ENCODE data around the gene ACSL6. TPM values are rescaled to one million over a fixed set of nuclear protein-coding genes. Genes with fewer than 3 reads are reported as not detected.

Gene ACSL6
- total and polyA plus RNA-seq, 5 donors, result 1.7 to 6.7 (median 3.0) TPM

DNA sequence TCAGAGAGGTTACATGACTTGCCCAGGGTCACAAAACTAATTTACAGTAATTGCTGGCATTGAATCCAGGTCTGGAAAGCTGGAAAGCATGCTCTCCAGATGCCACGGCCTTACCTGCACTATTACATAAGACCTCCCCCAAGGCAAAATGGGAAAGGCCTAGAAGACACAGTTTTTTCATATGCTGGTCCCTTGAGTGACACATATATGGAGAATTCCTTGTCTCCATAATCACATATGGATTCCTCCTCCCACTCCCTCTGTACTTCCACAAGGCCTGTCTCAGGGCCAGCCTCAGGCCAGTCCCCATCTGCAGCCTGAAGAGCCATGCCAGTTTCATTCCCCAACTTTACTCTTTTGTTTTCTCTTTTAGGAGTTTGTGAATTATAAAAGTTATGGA lies 37.4 kb downstream of the ACSL6 start:
- intact Hi-C loops (cut with DNase I), result no loop called here
- H3K27me3 ChIP-seq (ENCODE audit: control insufficient read depth, insufficient read depth), result no peaks in the 10 kb centered on the region
- ATAC-seq (no peak), DNase-seq (no peak)
- WGBS, result 96% methylated on average over 1 of the region's 1 CpG
- no peak overlapping the region for H3K4me3 ChIP-seq (ENCODE audit: low read length)
- H3K27ac ChIP-seq (ENCODE audit: low read length), result no peak overlapping the region
- no peaks in the 10 kb centered on the region for H3K4me1 ChIP-seq (ENCODE audit: control insufficient read depth, insufficient read depth, low read length)
- no peaks in the 10 kb centered on the region for H3K9me3 ChIP-seq (ENCODE audit: control insufficient read depth, low read length)

DNA sequence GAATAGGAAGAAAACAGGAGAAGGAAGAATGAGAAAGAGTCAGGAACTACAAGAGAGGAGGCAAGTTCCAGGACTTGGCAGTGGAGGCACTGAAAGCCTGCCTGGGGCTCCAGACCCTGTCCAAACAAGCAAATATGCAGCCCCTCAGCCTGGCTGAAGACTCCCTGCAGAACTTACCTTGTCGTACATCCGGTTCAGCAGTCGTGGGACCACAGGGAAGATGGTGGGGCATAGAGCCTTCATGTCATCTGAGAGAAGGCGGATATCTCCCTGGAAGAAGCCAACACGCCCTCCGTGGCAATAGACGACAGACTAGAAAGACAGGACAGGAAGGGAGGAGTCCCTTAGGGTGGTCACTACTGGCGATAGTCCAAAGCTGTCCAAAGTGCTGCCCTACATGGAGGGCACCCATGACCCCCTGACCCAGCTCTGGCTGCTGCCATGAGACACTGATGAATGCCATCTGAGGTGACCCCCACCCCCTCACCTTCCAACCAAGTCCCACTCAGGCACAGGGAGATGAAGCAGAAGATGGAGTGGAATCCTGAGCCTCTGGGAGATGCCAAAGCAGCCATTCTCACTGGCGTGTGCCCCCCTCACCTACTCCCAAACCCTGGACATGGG lies 38.3 kb downstream of the ACSL6 start:
- H3K9me3 ChIP-seq (ENCODE audit: control insufficient read depth, low read length), result no peaks in the 10 kb centered on the region
- no peak overlapping the region for H3K27ac ChIP-seq (ENCODE audit: low read length)
- H3K4me1 ChIP-seq (ENCODE audit: control insufficient read depth, insufficient read depth, low read length), result no peaks in the 10 kb centered on the region
- intact Hi-C loops (cut with DNase I), result no loop called here
- no peak for ATAC-seq
- no peak overlapping the region for H3K4me3 ChIP-seq (ENCODE audit: low read length)
- 86% methylated on average over 9 of the region's 9 CpGs for WGBS
- DNase-seq, result no peak
- no peaks in the 10 kb centered on the region for H3K27me3 ChIP-seq (ENCODE audit: control insufficient read depth, insufficient read depth)

DNA sequence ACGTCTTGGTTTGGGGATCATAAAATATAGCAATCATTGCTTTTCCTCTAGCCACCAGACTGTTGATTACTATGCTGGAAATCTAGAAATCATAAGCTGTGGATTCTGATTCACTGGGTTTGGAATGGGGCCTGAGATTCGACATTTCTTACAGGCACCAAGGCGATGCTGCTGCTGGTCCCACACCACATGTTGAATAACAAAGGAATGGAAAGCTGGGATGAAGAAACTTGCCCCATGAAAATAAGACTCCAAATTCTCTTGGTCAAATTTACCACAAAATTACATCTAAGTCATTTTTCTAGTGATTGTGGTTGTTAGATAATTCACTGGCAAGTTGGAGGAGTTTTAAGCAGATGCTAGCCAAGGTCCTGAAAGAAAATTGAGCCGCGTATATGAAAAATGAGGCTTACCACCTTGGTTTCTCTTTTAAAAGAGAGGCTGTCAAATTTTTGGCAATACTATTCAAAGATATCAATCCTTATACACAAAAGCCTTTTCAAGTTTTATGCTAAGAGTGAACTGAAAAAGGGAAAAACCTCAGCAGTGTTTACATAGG lies 43.0 kb downstream of the ACSL6 start:
- 76% methylated on average over 5 of the region's 5 CpGs for WGBS
- no peak for ATAC-seq

DNA sequence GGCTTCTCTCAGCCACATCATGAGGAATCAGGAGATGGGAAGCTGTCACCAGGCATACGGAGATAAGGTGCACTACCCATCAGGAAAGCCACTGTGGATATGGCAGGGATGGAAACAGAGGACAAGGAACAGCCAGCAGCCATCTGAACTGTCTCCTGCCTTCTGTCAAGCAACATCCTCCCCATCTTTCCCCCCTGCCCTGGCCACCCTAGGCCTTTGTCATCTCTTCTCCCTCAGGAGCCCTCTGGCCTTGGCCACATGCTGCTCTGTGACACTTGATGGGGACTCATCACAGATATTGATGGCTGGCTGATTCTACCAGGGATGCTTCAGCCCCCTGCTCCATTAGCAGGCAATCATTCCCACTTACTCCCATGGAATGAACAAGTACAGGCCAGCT lies 44.9 kb downstream of the ACSL6 start:
- H3K27ac ChIP-seq (ENCODE audit: low read length), result no peak overlapping the region
- ATAC-seq, result no peak
- H3K4me1 ChIP-seq (ENCODE audit: control insufficient read depth, insufficient read depth, low read length), result no peaks in the 10 kb centered on the region
- H3K27me3 ChIP-seq (ENCODE audit: control insufficient read depth, insufficient read depth), result no peaks in the 10 kb centered on the region
- no peak overlapping the region for H3K4me3 ChIP-seq (ENCODE audit: low read length)
- intact Hi-C loops (cut with DNase I), result no loop called here
- no peak for DNase-seq
- H3K9me3 ChIP-seq (ENCODE audit: control insufficient read depth, low read length), result no peaks in the 10 kb centered on the region
- 91% methylated on average over 1 of the region's 1 CpG for WGBS

More for the DNA sequence above, 43.0 kb downstream of the ACSL6 start:
- Histone ChIP-seq H3K27me3 (ENCODE audit: control insufficient read depth, insufficient read depth) (no peaks in the 10 kb centered on the region), H3K9me3 (ENCODE audit: control insufficient read depth, low read length) (no peaks in the 10 kb centered on the region), H3K4me3 (ENCODE audit: low read length) (no peak overlapping the region), H3K27ac (ENCODE audit: low read length) (no peak overlapping the region), H3K4me1 (ENCODE audit: control insufficient read depth, insufficient read depth, low read length) (no peaks in the 10 kb centered on the region)
- intact Hi-C loops (cut with DNase I), result no loop called here
- no peak for DNase-seq

DNA sequence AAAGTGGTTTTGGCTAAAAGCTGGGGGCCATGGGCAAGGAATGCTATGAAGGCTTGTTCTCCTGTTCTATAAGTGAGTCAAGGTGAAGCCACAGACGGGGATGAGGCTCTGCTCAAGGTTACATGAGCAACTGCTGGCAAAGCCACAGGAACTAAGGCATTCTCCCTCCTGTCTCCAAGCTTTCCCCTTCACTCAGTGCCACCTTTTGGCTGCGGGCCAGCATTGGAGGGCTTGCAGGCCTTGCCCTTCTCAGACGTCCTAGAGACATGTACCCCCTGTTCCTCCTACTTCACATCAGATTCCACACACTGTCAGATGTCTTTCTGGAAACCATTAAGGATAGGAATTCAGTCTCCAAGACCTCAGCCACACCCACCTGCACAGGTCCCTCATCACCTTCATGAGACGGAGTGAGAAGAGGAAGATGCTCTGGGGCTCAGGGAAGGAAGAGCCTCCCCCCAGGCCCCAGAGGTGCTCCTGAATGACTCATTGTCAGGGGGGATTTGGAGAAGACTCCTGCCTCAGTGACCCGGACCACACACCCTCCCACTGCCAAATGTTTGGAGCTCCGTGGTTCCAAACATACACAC lies 45.5 kb downstream of the ACSL6 start:
- no peak overlapping the region for H3K27ac ChIP-seq (ENCODE audit: low read length)
- ATAC-seq (no peak), DNase-seq (peak in 1 of 3 donors; percentile 55)
- 77% methylated on average over 6 of the region's 6 CpGs for WGBS
- no peaks in the 10 kb centered on the region for H3K27me3 ChIP-seq (ENCODE audit: control insufficient read depth, insufficient read depth)
- no peak overlapping the region for H3K4me3 ChIP-seq (ENCODE audit: low read length)
- H3K9me3 ChIP-seq (ENCODE audit: control insufficient read depth, low read length), result no peaks in the 10 kb centered on the region
- intact Hi-C loops (cut with DNase I), result no loop called here
- no peaks in the 10 kb centered on the region for H3K4me1 ChIP-seq (ENCODE audit: control insufficient read depth, insufficient read depth, low read length)

DNA sequence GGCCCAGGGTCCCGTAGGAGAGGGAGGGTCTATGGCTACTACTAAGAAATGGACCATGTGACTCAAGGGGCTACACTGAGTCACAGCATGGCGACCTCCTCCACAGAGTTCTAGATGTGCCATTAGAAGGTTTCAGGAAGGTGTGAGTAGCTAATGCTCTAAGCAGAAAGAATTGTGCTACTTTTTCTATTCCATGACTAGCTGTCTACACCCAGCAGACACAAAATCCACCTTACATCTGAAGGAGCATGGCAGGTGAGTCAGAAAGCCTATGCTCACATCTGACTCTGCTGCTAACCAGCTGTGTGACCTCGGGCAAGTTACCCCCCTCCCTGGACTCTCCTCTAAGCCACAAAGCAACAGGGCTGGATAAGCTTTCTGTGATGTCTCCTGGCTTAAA lies 51.6 kb downstream of the ACSL6 start:
- no peak for DNase-seq
- intact Hi-C loops (cut with DNase I), result no loop called here
- H3K9me3 ChIP-seq (ENCODE audit: control insufficient read depth, low read length), result no peaks in the 10 kb centered on the region
- no peak for ATAC-seq
- no peaks in the 10 kb centered on the region for H3K27me3 ChIP-seq (ENCODE audit: control insufficient read depth, insufficient read depth)
- H3K4me1 ChIP-seq (ENCODE audit: control insufficient read depth, insufficient read depth, low read length), result no peaks in the 10 kb centered on the region
- no peak overlapping the region for H3K27ac ChIP-seq (ENCODE audit: low read length)
- H3K4me3 ChIP-seq (ENCODE audit: low read length), result no peak overlapping the region
- 84% methylated on average over 3 of the region's 3 CpGs for WGBS

DNA sequence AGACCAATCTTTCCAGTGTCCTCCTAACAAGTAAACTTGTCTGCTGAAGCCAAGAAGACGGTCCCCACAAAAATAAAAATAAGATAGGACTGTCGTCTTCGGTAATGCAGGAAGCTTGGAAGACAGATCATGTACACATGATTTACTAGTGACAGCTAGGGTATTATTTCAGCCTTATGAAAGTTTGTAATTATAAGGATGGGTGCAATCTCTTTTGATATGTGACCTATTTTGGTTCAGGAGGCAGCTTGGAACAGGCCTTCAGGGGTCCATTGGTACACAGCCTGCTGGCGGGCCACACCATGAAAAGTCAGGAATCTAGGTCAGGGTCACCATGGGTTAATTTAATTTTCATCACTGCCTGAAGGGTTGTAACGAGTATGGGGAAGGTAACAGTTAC lies 52.3 kb downstream of the ACSL6 start:
- DNase-seq, result no peak
- Histone ChIP-seq H3K4me1 (ENCODE audit: control insufficient read depth, insufficient read depth, low read length) (no peaks in the 10 kb centered on the region), H3K4me3 (ENCODE audit: low read length) (no peak overlapping the region), H3K27ac (ENCODE audit: low read length) (no peak overlapping the region), H3K27me3 (ENCODE audit: control insufficient read depth, insufficient read depth) (no peaks in the 10 kb centered on the region), H3K9me3 (ENCODE audit: control insufficient read depth, low read length) (no peaks in the 10 kb centered on the region)
- ATAC-seq, result no peak
- intact Hi-C loops (cut with DNase I), result no loop called here
- WGBS, result 84% methylated on average over 5 of the region's 5 CpGs

DNA sequence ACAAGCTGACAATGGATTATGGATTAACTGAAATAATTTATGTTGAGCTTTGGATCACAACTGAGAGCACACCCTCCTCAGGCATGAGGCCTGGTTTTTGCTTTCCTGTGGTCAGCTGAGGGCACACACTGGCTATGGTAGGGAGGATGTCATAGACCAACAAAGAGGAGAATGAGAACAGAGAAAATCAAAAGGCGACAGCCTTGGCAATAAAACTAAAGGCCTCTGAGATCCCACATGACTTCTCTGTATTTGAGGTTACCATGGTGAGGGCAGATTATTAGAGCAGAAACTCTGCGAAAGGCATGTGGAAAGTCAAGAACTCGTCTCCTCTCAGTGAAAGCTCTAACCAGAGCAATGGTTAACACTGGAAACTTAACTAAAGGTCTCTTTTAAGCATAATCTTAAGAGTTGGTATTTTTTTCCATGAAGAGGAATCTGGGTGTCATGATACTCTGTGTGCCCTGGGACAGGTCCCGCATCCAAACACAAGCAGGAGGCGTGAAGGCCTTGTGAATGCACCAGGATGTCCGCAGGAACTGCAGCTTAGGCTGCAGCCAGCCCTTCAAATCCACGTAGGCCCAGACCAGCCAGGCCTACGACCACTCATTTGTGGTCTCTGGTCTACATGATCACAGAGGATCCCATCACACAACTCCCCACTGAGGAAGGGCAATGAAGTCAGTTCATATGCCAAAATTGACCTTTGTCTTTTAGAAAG lies 53.6 kb downstream of the ACSL6 start:
- Histone ChIP-seq H3K27me3 (ENCODE audit: control insufficient read depth, insufficient read depth) (no peaks in the 10 kb centered on the region), H3K4me3 (ENCODE audit: low read length) (no peak overlapping the region), H3K27ac (ENCODE audit: low read length) (no peak overlapping the region), H3K4me1 (ENCODE audit: control insufficient read depth, insufficient read depth, low read length) (no peaks in the 10 kb centered on the region), H3K9me3 (ENCODE audit: control insufficient read depth, low read length) (no peaks in the 10 kb centered on the region)
- ATAC-seq (no peak), DNase-seq (no peak)
- intact Hi-C loops (cut with DNase I), result no loop called here
- 80% methylated on average over 8 of the region's 8 CpGs for WGBS

DNA sequence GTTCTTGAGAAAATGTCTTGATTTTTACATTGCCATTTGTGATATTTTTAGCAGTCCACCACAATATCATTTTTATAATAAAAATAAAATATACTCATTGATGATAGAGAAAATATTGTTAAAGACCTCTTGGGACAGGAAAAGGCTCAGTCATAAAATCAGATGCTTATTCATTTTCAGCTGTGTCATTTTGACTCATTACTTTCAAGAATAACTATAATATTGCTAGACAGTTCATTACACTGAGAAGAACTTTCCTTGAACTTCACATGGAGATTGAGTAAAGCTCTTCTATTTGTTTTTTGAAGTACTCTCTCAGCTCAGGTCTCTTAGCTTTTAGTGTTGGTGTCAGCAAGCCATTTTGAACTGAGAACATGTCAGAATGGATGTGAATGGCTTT lies 57.5 kb downstream of the ACSL6 start:
- H3K9me3 ChIP-seq (ENCODE audit: control insufficient read depth, low read length), result no peaks in the 10 kb centered on the region
- DNase-seq (no peak), ATAC-seq (no peak)
- no peak overlapping the region for H3K27ac ChIP-seq (ENCODE audit: low read length)
- no peaks in the 10 kb centered on the region for H3K27me3 ChIP-seq (ENCODE audit: control insufficient read depth, insufficient read depth)
- H3K4me1 ChIP-seq (ENCODE audit: control insufficient read depth, insufficient read depth, low read length), result no peaks in the 10 kb centered on the region
- intact Hi-C loops (cut with DNase I), result no loop called here
- no peak overlapping the region for H3K4me3 ChIP-seq (ENCODE audit: low read length)

DNA sequence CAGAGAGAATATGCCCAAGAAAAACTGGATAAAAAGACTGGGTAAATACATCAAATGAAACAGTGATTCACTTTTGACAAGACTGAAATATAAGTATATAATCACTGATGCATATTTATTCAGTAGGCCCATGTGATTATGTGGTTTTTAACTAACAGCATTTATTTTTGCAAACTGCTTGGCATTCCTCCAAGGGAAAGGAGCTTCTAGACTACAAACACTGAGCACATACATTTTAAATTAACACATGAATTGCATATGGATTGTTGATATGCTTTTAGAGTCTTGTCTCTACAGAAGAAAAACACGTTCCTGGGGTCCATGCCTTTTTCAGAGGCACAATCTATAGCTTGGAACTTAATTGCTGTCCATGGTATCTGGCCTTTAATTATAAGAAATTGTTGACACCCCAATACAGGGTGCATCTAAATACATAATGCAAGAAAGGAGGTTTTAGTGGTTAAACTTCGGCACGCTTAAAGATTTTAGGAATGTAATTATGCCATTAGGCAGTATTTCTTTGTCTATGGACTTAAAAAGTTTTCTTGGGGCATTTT lies 59.1 kb downstream of the ACSL6 start:
- no peak for DNase-seq
- Histone ChIP-seq H3K4me1 (ENCODE audit: control insufficient read depth, insufficient read depth, low read length) (no peaks in the 10 kb centered on the region), H3K27ac (ENCODE audit: low read length) (no peak overlapping the region), H3K27me3 (ENCODE audit: control insufficient read depth, insufficient read depth) (no peaks in the 10 kb centered on the region), H3K4me3 (ENCODE audit: low read length) (no peak overlapping the region), H3K9me3 (ENCODE audit: control insufficient read depth, low read length) (no peaks in the 10 kb centered on the region)
- no peak for ATAC-seq
- 77% methylated on average over 3 of the region's 3 CpGs for WGBS
- intact Hi-C loops (cut with DNase I), result no loop called here

DNA sequence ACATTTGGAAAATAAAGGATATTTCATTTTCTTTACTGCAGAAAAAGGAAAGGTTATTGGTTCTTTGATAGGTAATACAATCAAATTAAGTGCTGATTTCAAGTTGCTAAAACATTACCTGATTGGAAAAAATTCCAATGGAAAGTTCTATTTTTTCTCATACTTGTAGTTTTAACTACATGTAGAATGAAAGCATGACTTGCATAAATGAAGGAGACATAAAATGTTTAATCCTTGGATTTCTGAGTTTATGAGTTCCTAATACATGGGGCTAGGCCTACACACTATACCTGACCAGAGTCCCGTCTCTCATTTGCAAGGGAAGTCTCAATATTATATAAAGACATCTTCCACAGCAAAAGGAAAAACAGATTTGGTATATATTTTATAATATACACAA lies 60.8 kb downstream of the ACSL6 start:
- intact Hi-C loops (cut with DNase I), result no loop called here
- no peaks in the 10 kb centered on the region for H3K9me3 ChIP-seq (ENCODE audit: control insufficient read depth, low read length)
- no peak overlapping the region for H3K4me3 ChIP-seq (ENCODE audit: low read length)
- no peaks in the 10 kb centered on the region for H3K27me3 ChIP-seq (ENCODE audit: control insufficient read depth, insufficient read depth)
- H3K4me1 ChIP-seq (ENCODE audit: control insufficient read depth, insufficient read depth, low read length), result no peaks in the 10 kb centered on the region
- ATAC-seq (no peak), DNase-seq (no peak)
- no peak overlapping the region for H3K27ac ChIP-seq (ENCODE audit: low read length)
- 93% methylated on average over 1 of the region's 1 CpG for WGBS

Measured in right cardiac atrium (tissue), 5 donors.